Endothelial cell of umbilical vein (primary cell): Measurements from ENCODE around the gene MSL2.
"Not testable (repeated sequence)": the region's sequence is repeated elsewhere in the genome, so short reads cannot be mapped to it uniquely, and the experiment has no call there.

Experiments used
- CTCF ChIP-seq, 2 donors: IDR thresholded peaks; 1 replicate in 1 of 2; 2 replicates in 1 of 2; pipeline ENCODE4 v1.5.1; 2011; ENCODE audit warnings: low read length in 2 of 2, mild to moderate bottlenecking in 2 of 2, moderate library complexity in 2 of 2, control low read depth in 1 of 2, inconsistent platforms in 1 of 2, low read depth in 1 of 2; ENCODE audit not compliant: insufficient read depth in 1 of 2; ENCODE audit errors: extremely low read depth in 1 of 2
- EZH2 ChIP-seq: IDR thresholded peaks from 2 replicates; pipeline ENCODE4 v1.6.1; 2012; ENCODE audit warnings: borderline replicate concordance, low read depth, mild to moderate bottlenecking, moderate library complexity, low read length, inconsistent platforms; ENCODE audit not compliant: severe bottlenecking
- POLR2A ChIP-seq: IDR thresholded peaks from 2 replicates; pipeline ENCODE4 v1.6.1; 2012; ENCODE audit warnings: low read depth, mild to moderate bottlenecking, control low read depth, low read length
- POLR2AphosphoS5 ChIP-seq: IDR thresholded peaks from 2 replicates; pipeline ENCODE4 v1.6.1; 2012; ENCODE audit warnings: low read depth, mild to moderate bottlenecking, control low read depth, low read length, moderate library complexity; ENCODE audit not compliant: insufficient read depth

GRCh38 chr3:136199219-136199618, 3.1 kb upstream of the MSL2 start:
- TF ChIP-seq CTCF (IDR thresholded peaks at IDR 0.05; ENCODE audit: extremely low read depth in 1 of 2, insufficient read depth in 1 of 2, low read depth in 1 of 2, low read length in 2 of 2); EZH2; POLR2AphosphoS5; POLR2A: not testable (repeated sequence)
